ENCODE data around the gene SNORC. TPM values are rescaled to one million over a fixed set of nuclear protein-coding genes. Genes with fewer than 3 reads are reported as not detected.

Gene SNORC
- total and polyA plus RNA-seq, 2 of the 4 experiments (the other 2 are of a cell fraction) = under 0.01 to 0.67 TPM

DNA sequence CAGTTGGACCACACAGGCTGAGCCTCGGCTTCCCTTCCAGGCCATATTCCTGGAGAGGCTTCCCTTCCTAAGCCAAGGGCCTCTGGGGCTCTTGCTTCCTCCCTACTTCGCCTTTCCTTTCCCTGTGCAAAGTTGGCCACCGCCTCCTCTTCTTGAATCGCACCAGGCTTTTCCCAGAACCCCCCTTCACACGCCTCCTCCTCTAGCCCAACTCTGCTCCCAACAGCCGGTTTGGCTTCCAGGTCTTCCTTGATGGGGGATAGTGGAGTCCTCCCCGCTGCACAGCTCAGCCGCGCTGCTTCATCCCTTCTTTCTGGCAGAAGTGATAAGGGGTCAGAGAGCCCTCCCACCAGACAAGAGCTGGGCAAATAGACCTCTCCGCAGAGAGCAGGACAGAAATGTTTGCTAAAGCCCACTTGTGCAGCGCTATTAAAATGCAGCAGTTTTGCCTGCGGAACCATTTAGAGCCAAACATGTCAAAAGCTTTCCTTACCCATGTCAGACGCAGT lies 56.4 kb downstream of the SNORC start:
- Histone ChIP-seq H3K27me3 (ENCODE audit: control insufficient read depth, insufficient read depth, low read length) (peaks cover 50% of the 10 kb centered on the region), H2BK15ac (ENCODE audit: low read depth, low read length) (no peak overlapping the region), H3K4me1 (ENCODE audit: control insufficient read depth, insufficient read depth, low read length) (no peaks in the 10 kb centered on the region; the same call in 1 of the 2 replicates), H3K9me1 (ENCODE audit: insufficient read depth, low read length) (no peaks in the 10 kb centered on the region; the same call in 1 of the 2 replicates), H2AFZ (replicated peaks; ENCODE audit: low read length, poor library complexity) (no peak overlapping the region), H3K9me3 (ENCODE audit: control insufficient read depth, insufficient read depth, low read length) (peaks cover 3% of the 10 kb centered on the region), H4K20me1 (ENCODE audit: insufficient read depth, low read length) (no peaks in the 10 kb centered on the region), H4K5ac (ENCODE audit: low read depth, low read length) (no peak overlapping the region), H3K23ac (ENCODE audit: low read depth, low read length) (no peak overlapping the region), H3K27ac (ENCODE audit: insufficient read depth, low read length) (no peak overlapping the region), H2BK120ac (ENCODE audit: low read depth, low read length) (no peak overlapping the region), H2BK20ac (ENCODE audit: low read depth, low read length) (no peak overlapping the region), H4K91ac (ENCODE audit: insufficient read depth, low read depth, low read length) (no peak overlapping the region), H3K4ac (ENCODE audit: low read depth, low read length) (no peak overlapping the region), H3K36me3 (ENCODE audit: control insufficient read depth, insufficient read depth, low read length) (no peaks in the 10 kb centered on the region), H4K8ac (ENCODE audit: low read depth in 2 of 2, low read length in 2 of 2) (no peak overlapping the region), H3K4me2 (ENCODE audit: low read depth, low read length) (no peak overlapping the region), H2BK5ac (ENCODE audit: low read depth, low read length, poor library complexity, severe bottlenecking) (no peak overlapping the region), H3K14ac (replicated peaks; ENCODE audit: low read depth, low read length) (no peak overlapping the region), H3K18ac (ENCODE audit: low read depth, low read length) (no peak overlapping the region), H3K56ac (ENCODE audit: extremely low read depth, insufficient read depth, low read length) (no peak overlapping the region), H2AK9ac (replicated peaks; ENCODE audit: low read depth, low read length, poor library complexity) (no peak overlapping the region), H2AK5ac (ENCODE audit: low read depth, low read length) (no peak overlapping the region), H3K9ac (ENCODE audit: low read depth, low read length) (no peak overlapping the region), H3K79me1 (ENCODE audit: low read depth in 1 of 2, low read length in 2 of 2) (no peaks in the 10 kb centered on the region), H3K4me3 (ENCODE audit: insufficient read depth, low read depth, low read length) (no peak overlapping the region)
- ATAC-seq (ENCODE audit: low read depth) (no peak), DNase-seq (no peak)
- in situ Hi-C loops (cut with MboI; ENCODE audit: low sequenced_read_pairs) (no loop called here), intact Hi-C loops (cut with micrococcal nuclease) (no loop called here), dilution Hi-C loops (cut with HindIII; ENCODE audit: low sequenced_read_pairs, unreplicated experiment) (no loop called here)
- no peak for TF ChIP-seq MAFK (IDR thresholded peaks at IDR 0.05; ENCODE audit: low read depth, low read length)
- TF ChIP-seq CHD1 (IDR thresholded peaks at IDR 0.05; ENCODE audit: low read depth, low read length) = no peak
- no peak for TF ChIP-seq BHLHE40 (IDR thresholded peaks at IDR 0.05; ENCODE audit: low read depth, low read length)
- TF ChIP-seq, protein P1, sequence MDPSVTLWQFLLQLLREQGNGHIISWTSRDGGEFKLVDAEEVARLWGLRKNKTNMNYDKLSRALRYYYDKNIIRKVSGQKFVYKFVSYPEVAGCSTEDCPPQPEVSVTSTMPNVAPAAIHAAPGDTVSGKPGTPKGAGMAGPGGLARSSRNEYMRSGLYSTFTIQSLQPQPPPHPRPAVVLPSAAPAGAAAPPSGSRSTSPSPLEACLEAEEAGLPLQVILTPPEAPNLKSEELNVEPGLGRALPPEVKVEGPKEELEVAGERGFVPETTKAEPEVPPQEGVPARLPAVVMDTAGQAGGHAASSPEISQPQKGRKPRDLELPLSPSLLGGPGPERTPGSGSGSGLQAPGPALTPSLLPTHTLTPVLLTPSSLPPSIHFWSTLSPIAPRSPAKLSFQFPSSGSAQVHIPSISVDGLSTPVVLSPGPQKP (IDR thresholded peaks at IDR 0.05; ENCODE audit: borderline replicate concordance, low read depth, low read length) = no peak
- no peak for TF ChIP-seq FOS (IDR thresholded peaks at IDR 0.05; ENCODE audit: low read depth, low read length)
- 42% methylated on average over 3 of the region's 13 CpGs; no CpG with 5 or more reads in 1 of the 2 experiments for WGBS, 2 experiments (ENCODE audit: extremely low coverage in 2 of 2, insufficient read length in 1 of 2)
- no TSS peak for BruUV-seq (replicated peaks)
- ChIA-PET POLR2A (ENCODE audit: unreplicated experiment) (no interaction called here), CTCF (interaction anchor here (0.6 kb wide), 1 partner anchor 30 kb away, joined by 3 read pairs; no protein-coding TSS in a partner anchor)
